Neuron (in vitro differentiated cells): ENCODE results near the gene LRRK2.

Experiments used
- H2AFZ ChIP-seq: one replicate; pipeline ENCODE4 v1.6.1; 2013; ENCODE audit warnings: low read depth, mild to moderate bottlenecking, inconsistent platforms, low read length, moderate library complexity
- H3K27me3 ChIP-seq: one replicate; pipeline ENCODE4 v1.6.1; 2013; ENCODE audit warnings: low read length; ENCODE audit not compliant: insufficient read depth
- H3K36me3 ChIP-seq: one replicate; pipeline ENCODE4 v1.6.1; 2013; ENCODE audit warnings: low read length; ENCODE audit not compliant: insufficient read depth
- H3K4me1 ChIP-seq: one replicate; pipeline ENCODE4 v1.6.1; 2013; ENCODE audit warnings: low read length; ENCODE audit not compliant: insufficient read depth
- H3K4me3 ChIP-seq: 2 replicates; pipeline ENCODE4 v1.5.1; 2013; ENCODE audit warnings: mild to moderate bottlenecking, low read length, moderate library complexity
- H3K9me3 ChIP-seq: one replicate; pipeline ENCODE4 v1.6.1; 2013; ENCODE audit warnings: low read length

The LRRK2 gene

GRCh38 chr12:40315375-40315774, 90.6 kb downstream of the LRRK2 start:
- Histone ChIP-seq H3K4me1 (no peaks in the 10 kb centered on the region), H2AFZ (no peak overlapping the region), H3K27me3 (no peaks in the 10 kb centered on the region), H3K36me3 (no peaks in the 10 kb centered on the region), H3K9me3 (no peaks in the 10 kb centered on the region), H3K4me3 (no peak overlapping the region)

- no peaks in the 10 kb centered on the region for H3K4me1 ChIP-seq
- H2AFZ ChIP-seq = no peak overlapping the region
- no peaks in the 10 kb centered on the region for H3K27me3 ChIP-seq
- no peaks in the 10 kb centered on the region for H3K9me3 ChIP-seq
- no peak overlapping the region for H3K4me3 ChIP-seq
- H3K36me3 ChIP-seq = no peaks in the 10 kb centered on the region
Observed at GRCh38 chr12:40324261-40324660, 99.5 kb downstream of the LRRK2 start.

- no peaks in the 10 kb centered on the region for H3K4me1 ChIP-seq
- H3K4me3 ChIP-seq = no peak overlapping the region
- no peaks in the 10 kb centered on the region for H3K27me3 ChIP-seq
- H2AFZ ChIP-seq = no peak overlapping the region
- no peaks in the 10 kb centered on the region for H3K36me3 ChIP-seq
- H3K9me3 ChIP-seq = no peaks in the 10 kb centered on the region
Observed at GRCh38 chr12:40325349-40325960, 100.7 kb downstream of the LRRK2 start.

- Histone ChIP-seq H3K27me3 (no peaks in the 10 kb centered on the region), H3K4me3 (no peak overlapping the region), H3K9me3 (no peaks in the 10 kb centered on the region), H3K36me3 (no peaks in the 10 kb centered on the region), H2AFZ (no peak overlapping the region), H3K4me1 (no peaks in the 10 kb centered on the region)
Observed at GRCh38 chr12:40327535-40327934, 102.7 kb downstream of the LRRK2 start.

GRCh38 chr12:40330180-40330579, 105.4 kb downstream of the LRRK2 start:
- H3K4me1 ChIP-seq = no peaks in the 10 kb centered on the region
- H2AFZ ChIP-seq = no peak overlapping the region
- H3K36me3 ChIP-seq = no peaks in the 10 kb centered on the region
- H3K4me3 ChIP-seq = no peak overlapping the region
- no peaks in the 10 kb centered on the region for H3K27me3 ChIP-seq
- no peaks in the 10 kb centered on the region for H3K9me3 ChIP-seq

- Histone ChIP-seq H3K27me3 (no peaks in the 10 kb centered on the region), H2AFZ (no peak overlapping the region), H3K9me3 (no peaks in the 10 kb centered on the region), H3K4me3 (no peak overlapping the region), H3K36me3 (no peaks in the 10 kb centered on the region), H3K4me1 (no peaks in the 10 kb centered on the region)
Observed at GRCh38 chr12:40331886-40332285, 107.1 kb downstream of the LRRK2 start.

- Histone ChIP-seq H2AFZ (no peak overlapping the region), H3K4me1 (no peaks in the 10 kb centered on the region), H3K9me3 (no peaks in the 10 kb centered on the region), H3K36me3 (no peaks in the 10 kb centered on the region), H3K27me3 (no peaks in the 10 kb centered on the region), H3K4me3 (no peak overlapping the region)
Observed at GRCh38 chr12:40335991-40336390, 111.2 kb downstream of the LRRK2 start.

- no peaks in the 10 kb centered on the region for H3K27me3 ChIP-seq
- no peaks in the 10 kb centered on the region for H3K36me3 ChIP-seq
- H3K9me3 ChIP-seq = no peaks in the 10 kb centered on the region
- no peaks in the 10 kb centered on the region for H3K4me1 ChIP-seq
- no peak overlapping the region for H2AFZ ChIP-seq
- H3K4me3 ChIP-seq = no peak overlapping the region
Observed at GRCh38 chr12:40336573-40337199, 111.9 kb downstream of the LRRK2 start.

- Histone ChIP-seq H3K4me1 (no peaks in the 10 kb centered on the region), H3K4me3 (no peak overlapping the region), H3K27me3 (no peaks in the 10 kb centered on the region), H3K36me3 (no peaks in the 10 kb centered on the region), H3K9me3 (no peaks in the 10 kb centered on the region), H2AFZ (no peak overlapping the region)
Observed at GRCh38 chr12:40338071-40338470, 113.3 kb downstream of the LRRK2 start.

GRCh38 chr12:40338621-40339020, 113.8 kb downstream of the LRRK2 start:
- H3K27me3 ChIP-seq = no peaks in the 10 kb centered on the region
- H3K4me1 ChIP-seq = no peaks in the 10 kb centered on the region
- H2AFZ ChIP-seq = no peak overlapping the region
- H3K9me3 ChIP-seq = no peaks in the 10 kb centered on the region
- H3K36me3 ChIP-seq = no peaks in the 10 kb centered on the region
- H3K4me3 ChIP-seq = no peak overlapping the region

- Histone ChIP-seq H3K9me3 (no peaks in the 10 kb centered on the region), H3K4me3 (no peak overlapping the region), H3K4me1 (no peaks in the 10 kb centered on the region), H2AFZ (no peak overlapping the region), H3K36me3 (no peaks in the 10 kb centered on the region), H3K27me3 (no peaks in the 10 kb centered on the region)
Observed at GRCh38 chr12:40342010-40342409, 117.2 kb downstream of the LRRK2 start.

GRCh38 chr12:40343124-40343523, 118.3 kb downstream of the LRRK2 start:
- Histone ChIP-seq H3K27me3 (no peaks in the 10 kb centered on the region), H2AFZ (no peak overlapping the region), H3K4me3 (no peak overlapping the region), H3K9me3 (no peaks in the 10 kb centered on the region), H3K36me3 (no peaks in the 10 kb centered on the region), H3K4me1 (no peaks in the 10 kb centered on the region)

GRCh38 chr12:40344312-40344711, 119.5 kb downstream of the LRRK2 start:
- Histone ChIP-seq H3K4me3 (no peak overlapping the region), H3K9me3 (no peaks in the 10 kb centered on the region), H2AFZ (no peak overlapping the region)

GRCh38 chr12:40351976-40352375, 127.2 kb downstream of the LRRK2 start:
- Histone ChIP-seq H3K4me3 (no peak overlapping the region), H3K27me3 (no peaks in the 10 kb centered on the region), H3K4me1 (no peaks in the 10 kb centered on the region), H3K36me3 (no peaks in the 10 kb centered on the region), H3K9me3 (no peaks in the 10 kb centered on the region), H2AFZ (no peak overlapping the region)

More at GRCh38 chr12:40344312-40344711, 119.5 kb downstream of the LRRK2 start:
- Histone ChIP-seq H3K4me1 (no peaks in the 10 kb centered on the region), H3K36me3 (no peaks in the 10 kb centered on the region), H3K27me3 (no peaks in the 10 kb centered on the region)
